ENCODE data around the gene NME1.

Gene NME1

GRCh38 chr17:51188271-51188833, 35.0 kb downstream of the NME1 start:
- no peak overlapping the region for H3K4me3 ChIP-seq (ENCODE audit: low read length)
- H3K9me3 ChIP-seq (ENCODE audit: low read length) = no peaks in the 10 kb centered on the region
- no peaks in the 10 kb centered on the region for H3K27me3 ChIP-seq (ENCODE audit: insufficient read depth, low read length)
- H2AFZ ChIP-seq (ENCODE audit: low read depth, low read length) = no peak overlapping the region
- peaks cover 84% of the 10 kb centered on the region for H3K36me3 ChIP-seq (ENCODE audit: insufficient read depth, low read length)
- no peaks in the 10 kb centered on the region for H3K4me1 ChIP-seq (ENCODE audit: insufficient read depth, low read length)

GRCh38 chr17:51189162-51189561, 35.8 kb downstream of the NME1 start:
- H3K4me1 ChIP-seq (ENCODE audit: insufficient read depth, low read length) = no peaks in the 10 kb centered on the region
- no peak overlapping the region for H3K4me3 ChIP-seq (ENCODE audit: low read length)
- no peak overlapping the region for H2AFZ ChIP-seq (ENCODE audit: low read depth, low read length)
- peaks cover 84% of the 10 kb centered on the region for H3K36me3 ChIP-seq (ENCODE audit: insufficient read depth, low read length)
- H3K9me3 ChIP-seq (ENCODE audit: low read length) = no peaks in the 10 kb centered on the region
- H3K27me3 ChIP-seq (ENCODE audit: insufficient read depth, low read length) = no peaks in the 10 kb centered on the region

- Histone ChIP-seq H2AFZ (ENCODE audit: low read depth, low read length) (no peak overlapping the region), H3K9me3 (ENCODE audit: low read length) (no peaks in the 10 kb centered on the region), H3K4me3 (ENCODE audit: low read length) (no peak overlapping the region), H3K27me3 (ENCODE audit: insufficient read depth, low read length) (no peaks in the 10 kb centered on the region), H3K4me1 (ENCODE audit: insufficient read depth, low read length) (no peaks in the 10 kb centered on the region), H3K36me3 (ENCODE audit: insufficient read depth, low read length) (peaks cover 84% of the 10 kb centered on the region)
Measured at GRCh38 chr17:51189628-51190027, 36.3 kb downstream of the NME1 start.

GRCh38 chr17:51191895-51192294, 38.5 kb downstream of the NME1 start:
- no peak overlapping the region for H2AFZ ChIP-seq (ENCODE audit: low read depth, low read length)
- no peaks in the 10 kb centered on the region for H3K27me3 ChIP-seq (ENCODE audit: insufficient read depth, low read length)
- H3K4me3 ChIP-seq (ENCODE audit: low read length) = no peak overlapping the region
- H3K36me3 ChIP-seq (ENCODE audit: insufficient read depth, low read length) = peaks cover 87% of the 10 kb centered on the region
- H3K4me1 ChIP-seq (ENCODE audit: insufficient read depth, low read length) = no peaks in the 10 kb centered on the region
- no peaks in the 10 kb centered on the region for H3K9me3 ChIP-seq (ENCODE audit: low read length)

GRCh38 chr17:51197754-51198153, 44.4 kb downstream of the NME1 start:
- Histone ChIP-seq H3K36me3 (ENCODE audit: insufficient read depth, low read length) (peaks cover 85% of the 10 kb centered on the region), H3K4me1 (ENCODE audit: insufficient read depth, low read length) (no peaks in the 10 kb centered on the region), H3K4me3 (ENCODE audit: low read length) (no peak overlapping the region), H3K9me3 (ENCODE audit: low read length) (no peaks in the 10 kb centered on the region), H3K27me3 (ENCODE audit: insufficient read depth, low read length) (no peaks in the 10 kb centered on the region), H2AFZ (ENCODE audit: low read depth, low read length) (no peak overlapping the region)

GRCh38 chr17:51200295-51200694, 46.9 kb downstream of the NME1 start:
- Histone ChIP-seq H2AFZ (ENCODE audit: low read depth, low read length) (no peak overlapping the region), H3K36me3 (ENCODE audit: insufficient read depth, low read length) (peaks cover 82% of the 10 kb centered on the region)

GRCh38 chr17:51200846-51201245, 47.5 kb downstream of the NME1 start:
- Histone ChIP-seq H3K27me3 (ENCODE audit: insufficient read depth, low read length) (no peaks in the 10 kb centered on the region), H2AFZ (ENCODE audit: low read depth, low read length) (no peak overlapping the region), H3K4me3 (ENCODE audit: low read length) (no peak overlapping the region), H3K36me3 (ENCODE audit: insufficient read depth, low read length) (peaks cover 82% of the 10 kb centered on the region), H3K9me3 (ENCODE audit: low read length) (no peaks in the 10 kb centered on the region), H3K4me1 (ENCODE audit: insufficient read depth, low read length) (no peaks in the 10 kb centered on the region)

More at GRCh38 chr17:51200295-51200694, 46.9 kb downstream of the NME1 start:
- H3K4me3 ChIP-seq (ENCODE audit: low read length) = no peak overlapping the region
- H3K4me1 ChIP-seq (ENCODE audit: insufficient read depth, low read length) = no peaks in the 10 kb centered on the region
- H3K9me3 ChIP-seq (ENCODE audit: low read length) = no peaks in the 10 kb centered on the region
- no peaks in the 10 kb centered on the region for H3K27me3 ChIP-seq (ENCODE audit: insufficient read depth, low read length)

GRCh38 chr17:51203838-51204237, 50.5 kb downstream of the NME1 start:
- H3K27me3 ChIP-seq (ENCODE audit: insufficient read depth, low read length) = no peaks in the 10 kb centered on the region
- H3K9me3 ChIP-seq (ENCODE audit: low read length) = no peaks in the 10 kb centered on the region
- no peaks in the 10 kb centered on the region for H3K4me1 ChIP-seq (ENCODE audit: insufficient read depth, low read length)
- H3K4me3 ChIP-seq (ENCODE audit: low read length) = no peak overlapping the region
- H2AFZ ChIP-seq (ENCODE audit: low read depth, low read length) = no peak overlapping the region
- H3K36me3 ChIP-seq (ENCODE audit: insufficient read depth, low read length) = peaks cover 80% of the 10 kb centered on the region
